Esophagus mucosa (tissue), 1 donor: ENCODE data around the gene GNL1. TPM values are rescaled to one million over a fixed set of nuclear protein-coding genes. Genes with fewer than 3 reads are reported as not detected.
"Not testable (repeated sequence)": the region's sequence is repeated elsewhere in the genome, so short reads cannot be mapped to it uniquely, and the experiment has no call there.

Source experiments
- ATAC-seq: fragments of 200-7000 bp; cut with Tn5 transposase; one replicate; pipeline ENCODE4 v1.9.1; 2020
- total RNA-seq: library from RNA; stranded (reverse); gene quantifications from one replicate; pipeline ENCODE4 v1.2.4, GENCODE V29; 2023
- donor health status: DM: yes; HTN: yes; CAD: no.

The GNL1 gene
- total RNA-seq, 1 donor from 2014 or later, result 32.5 TPM

DNA sequence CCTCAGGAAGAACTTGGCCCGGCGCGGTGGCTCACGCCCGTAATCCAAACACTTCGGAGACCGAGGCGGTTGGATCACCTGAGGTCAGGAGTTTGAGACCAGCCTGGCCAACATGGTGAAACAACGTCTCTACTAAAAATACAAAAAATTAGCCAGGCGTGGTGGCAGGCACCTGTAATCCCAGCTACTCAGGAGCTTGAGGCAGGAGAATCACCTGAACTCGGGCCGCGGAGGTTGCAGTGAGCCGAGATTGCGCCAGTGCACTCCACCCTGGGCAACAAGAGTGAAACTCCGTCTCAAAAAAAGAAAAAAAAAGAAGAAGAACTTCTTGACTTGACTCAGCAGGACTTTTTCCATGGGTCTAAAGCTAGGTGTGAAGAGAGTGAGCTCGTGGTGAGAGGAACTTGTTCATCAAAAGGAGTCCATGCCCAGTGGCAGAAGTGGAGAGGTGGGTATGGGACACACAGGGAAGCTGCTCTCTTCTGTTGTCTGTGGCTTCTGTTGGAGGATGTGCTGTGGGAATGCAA is 26.9 kb downstream of the GNL1 start:
- ATAC-seq, result not testable (repeated sequence)

GRCh38 chr6:30526444-30526843 is 29.8 kb downstream of the GNL1 start:
- not testable (repeated sequence) for ATAC-seq

GRCh38 chr6:30521952-30522351 is 34.3 kb downstream of the GNL1 start:
- ATAC-seq, result not testable (repeated sequence)

DNA sequence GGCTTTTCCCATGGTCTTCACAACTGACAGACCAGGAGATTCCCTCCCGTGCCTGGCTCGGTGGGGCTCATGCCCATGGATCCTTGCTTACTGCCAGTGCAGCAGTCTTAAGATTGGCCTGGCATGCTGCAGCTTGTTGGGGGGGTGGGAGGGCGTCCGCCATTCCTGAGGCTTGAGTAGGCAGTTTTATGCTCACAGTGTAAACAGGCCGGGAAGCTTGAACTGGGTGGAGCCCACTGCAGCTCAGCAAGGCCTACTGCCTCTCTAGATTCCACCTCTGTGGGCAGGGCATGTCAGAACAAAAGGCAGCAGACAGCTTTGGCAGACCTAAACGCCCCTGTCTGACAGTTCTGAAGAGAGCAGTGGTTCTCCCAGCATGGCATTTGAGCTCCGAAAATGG is 35.2 kb downstream of the GNL1 start:
- peak; percentile 75 for ATAC-seq

GRCh38 chr6:30520522-30520921 is 35.8 kb downstream of the GNL1 start:
- peak; percentile 49 for ATAC-seq

DNA sequence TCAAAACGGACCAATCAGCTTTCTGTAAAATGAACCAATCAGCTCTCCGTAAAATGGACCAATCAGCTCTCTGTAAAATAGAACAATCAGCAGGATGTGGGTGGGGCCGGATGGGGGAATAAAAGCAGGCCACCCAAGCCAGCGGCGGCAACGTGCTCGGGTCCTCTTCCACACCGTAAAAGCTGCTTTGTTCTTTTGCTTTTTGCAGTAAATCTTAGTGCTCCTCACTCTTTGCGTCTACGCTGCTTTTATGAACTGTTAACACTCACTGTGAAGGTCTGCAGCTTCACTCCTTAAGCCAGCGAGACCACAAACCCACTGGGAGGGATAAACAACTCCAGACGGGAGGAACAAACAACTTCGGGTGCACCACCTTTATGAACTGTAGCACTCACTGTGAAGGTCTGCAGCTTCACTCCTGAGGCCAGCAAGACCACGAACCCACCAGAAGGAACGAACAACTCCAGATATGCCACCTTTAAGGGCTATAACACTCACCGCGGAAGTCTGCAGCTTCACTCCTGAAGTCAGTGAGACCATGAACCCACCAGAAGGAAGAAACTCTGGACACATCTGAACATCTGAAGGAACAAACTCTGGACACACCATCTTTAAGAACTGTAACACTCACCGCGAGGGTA is 37.7 kb downstream of the GNL1 start:
- ATAC-seq, result not testable (repeated sequence)

DNA sequence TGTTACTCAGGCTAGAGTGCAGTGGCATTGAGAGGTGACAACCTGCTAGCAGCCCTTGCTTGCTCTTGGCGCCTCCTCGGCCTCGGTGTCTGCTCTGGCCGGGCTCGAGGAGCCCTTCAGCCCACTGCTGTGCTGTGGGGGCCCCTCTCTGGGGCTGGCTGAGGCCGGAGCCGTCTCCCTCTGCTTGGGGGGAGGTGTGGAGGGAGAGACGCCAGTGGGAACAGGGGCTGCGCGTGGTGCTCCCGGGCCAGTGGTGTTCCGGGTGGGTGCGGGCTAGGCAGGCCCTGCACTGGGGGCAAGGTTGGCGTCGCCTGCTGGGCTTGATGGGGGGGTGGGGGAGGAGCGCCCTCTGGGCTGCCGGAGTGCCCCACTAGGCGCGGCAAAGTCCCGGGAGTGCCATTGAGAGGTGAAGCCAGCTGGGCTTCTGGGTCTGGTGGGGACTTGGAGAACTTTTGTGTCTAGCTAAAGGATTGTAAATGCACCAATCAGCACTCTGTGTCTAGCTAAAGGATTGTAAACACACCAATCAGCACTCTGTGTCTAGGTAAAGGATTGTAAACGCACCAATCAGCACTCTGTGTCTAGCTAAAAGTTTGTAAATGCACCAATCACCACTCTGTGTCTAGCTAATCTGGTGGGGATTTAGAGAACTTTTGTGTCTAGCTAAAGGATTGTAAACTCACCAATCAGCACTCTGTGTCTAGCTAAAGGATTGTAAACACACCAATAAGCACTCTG is 38.4 kb downstream of the GNL1 start:
- not testable (repeated sequence) for ATAC-seq

GRCh38 chr6:30516754-30517076 is 39.6 kb downstream of the GNL1 start:
- ATAC-seq, result not testable (repeated sequence)

DNA sequence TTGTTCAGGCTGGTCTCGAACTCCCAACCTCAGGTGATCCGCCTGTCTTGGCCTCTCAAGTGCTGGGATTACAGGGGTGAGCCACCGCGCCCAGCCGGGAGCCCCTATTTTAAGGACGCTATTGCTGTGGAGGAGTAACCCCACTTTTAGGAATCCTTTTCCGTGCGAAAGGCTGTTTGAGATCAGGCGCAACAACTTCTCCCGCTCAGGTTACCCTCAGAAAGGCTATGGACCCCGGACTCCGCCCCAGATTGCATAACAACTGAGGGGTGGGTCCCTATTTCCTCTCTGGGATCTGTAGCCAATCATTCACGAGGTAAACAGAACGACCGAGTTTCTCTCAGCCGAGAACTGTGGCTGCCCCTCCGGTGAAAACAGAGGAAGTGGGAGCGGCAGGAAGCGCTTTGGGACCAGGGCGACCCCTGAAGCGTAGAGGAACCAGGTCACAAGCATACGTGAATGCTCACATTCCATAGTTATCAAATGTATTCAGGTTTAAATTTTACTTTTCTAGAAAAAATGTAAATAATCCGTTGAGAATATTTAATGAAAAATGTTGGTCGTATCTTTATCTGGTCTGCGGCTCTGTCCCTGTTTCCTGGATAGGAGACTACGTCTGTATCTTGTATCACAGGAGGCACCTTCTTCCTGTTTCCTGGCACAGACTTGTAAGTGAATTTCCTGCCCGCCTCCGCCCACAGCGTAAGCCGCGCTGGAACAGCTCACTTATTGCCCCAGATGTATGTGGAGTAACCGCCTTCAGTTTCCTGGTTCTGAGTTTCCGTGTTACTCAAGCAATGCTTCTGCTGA is 40.1 kb downstream of the GNL1 start:
- ATAC-seq, result peak; percentile 89

DNA sequence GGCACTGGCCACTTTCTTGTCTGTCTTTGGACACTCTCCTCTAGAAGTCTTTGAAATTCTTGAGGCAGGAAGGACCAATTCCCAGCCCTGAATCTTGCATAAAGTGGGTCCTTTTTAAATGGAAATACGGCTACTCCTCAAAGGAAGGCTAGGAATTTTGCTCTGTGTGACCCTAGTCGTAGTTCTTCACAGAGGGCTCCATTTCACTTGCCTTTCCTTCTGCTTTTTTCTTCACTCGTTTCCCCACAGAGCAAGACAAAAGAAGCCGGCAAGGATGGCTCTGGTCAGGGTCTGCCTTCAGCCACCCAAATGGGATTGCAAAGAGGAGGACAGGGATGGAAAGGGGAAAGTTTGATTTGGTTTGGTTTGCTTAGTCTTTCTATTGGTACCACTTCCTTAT is 41.2 kb downstream of the GNL1 start:
- ATAC-seq, result no peak

DNA sequence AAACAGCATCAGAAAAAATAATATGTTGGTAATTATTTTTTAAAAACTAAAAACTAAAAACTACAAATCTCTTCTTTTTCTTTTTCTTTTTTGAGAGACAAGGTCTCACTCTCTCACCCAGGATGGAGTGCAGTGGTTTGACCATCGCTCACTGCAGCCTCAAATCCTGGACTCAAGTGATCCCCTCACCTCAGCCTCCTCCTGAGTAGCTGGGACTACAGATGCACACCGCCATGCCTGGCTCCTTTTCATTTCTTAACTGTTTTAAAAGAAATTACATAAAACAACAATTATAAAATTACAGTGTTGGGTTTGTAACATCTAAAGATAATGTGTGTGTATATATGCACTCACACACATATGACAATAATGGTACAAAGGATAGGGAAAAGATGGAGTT is 42.8 kb downstream of the GNL1 start:
- no peak for ATAC-seq

- ATAC-seq, result no peak
Measured at GRCh38 chr6:30511169-30511546, 45.1 kb downstream of the GNL1 start.

DNA sequence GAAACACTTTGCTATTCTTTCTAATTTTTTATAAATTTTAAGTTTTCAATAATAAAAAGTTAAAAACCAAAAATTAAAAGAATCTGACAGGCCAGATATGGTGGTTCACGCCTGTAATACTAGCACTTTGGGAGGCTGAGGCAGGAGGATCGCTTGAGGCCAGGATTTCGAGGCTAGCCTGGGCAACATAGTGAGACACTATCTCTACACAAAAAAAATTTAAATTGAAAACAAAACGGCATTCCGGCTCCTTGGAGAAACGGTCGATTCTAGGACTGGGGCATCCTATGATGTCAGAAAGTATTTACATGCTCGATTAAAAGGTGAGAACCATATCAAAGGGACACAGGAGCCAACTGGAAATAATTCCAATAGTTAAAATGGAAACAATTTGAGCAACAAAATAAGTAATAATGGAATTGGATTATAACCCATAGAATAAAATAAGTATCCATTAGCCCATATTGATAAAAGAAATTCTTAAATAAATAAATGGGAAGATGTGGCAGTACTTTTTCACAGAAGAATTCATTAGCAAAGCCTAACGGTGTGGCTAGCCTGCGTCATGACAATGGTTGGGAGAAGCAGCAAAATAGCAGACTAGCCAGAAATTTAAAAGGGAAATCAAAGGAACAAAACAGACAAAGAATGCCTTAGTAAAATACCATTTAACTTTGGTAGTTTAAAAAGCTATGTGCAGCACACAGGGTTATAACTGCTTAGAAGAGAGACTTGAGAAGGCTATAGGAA is 45.7 kb downstream of the GNL1 start:
- ATAC-seq, result no peak

DNA sequence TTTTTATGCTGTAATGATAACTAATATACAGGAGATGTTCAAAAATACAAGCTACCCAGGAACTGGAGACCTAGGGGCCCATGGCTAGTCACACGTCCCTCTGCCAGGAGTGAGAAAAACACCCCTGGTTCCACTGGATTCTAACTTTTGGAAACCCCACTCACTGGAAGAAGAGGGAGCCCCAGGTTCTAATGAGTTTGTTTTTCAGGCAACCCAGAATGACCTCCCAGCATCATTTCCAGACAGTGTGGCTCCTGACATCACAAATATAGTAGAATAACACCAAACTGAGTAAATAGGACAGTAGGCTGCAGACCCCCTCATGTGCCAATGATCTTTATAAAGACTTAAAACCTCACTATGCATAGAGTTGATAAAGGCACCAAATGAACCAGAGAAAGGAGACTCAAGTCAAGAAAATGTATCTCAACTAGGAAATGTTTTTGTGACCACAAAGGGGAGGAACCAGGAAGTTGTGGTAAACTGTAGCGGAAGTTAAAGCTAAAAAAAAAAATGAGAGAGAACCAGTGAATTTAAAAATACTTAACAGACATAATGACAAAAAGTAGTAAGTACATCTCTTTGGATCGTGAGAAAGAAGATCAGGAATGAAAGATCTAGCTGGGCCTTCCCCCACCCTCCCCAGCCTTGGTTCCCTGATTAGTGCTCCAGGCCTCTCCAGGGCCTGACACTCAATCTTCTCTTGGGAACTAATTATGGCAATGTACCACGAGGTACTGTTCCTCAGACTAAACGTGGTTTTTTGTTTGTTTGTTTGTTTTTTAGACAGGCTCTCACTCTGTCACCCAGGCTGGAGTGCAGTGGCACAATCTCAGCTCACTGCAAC is 47.2 kb downstream of the GNL1 start:
- peak; percentile 16 for ATAC-seq

DNA sequence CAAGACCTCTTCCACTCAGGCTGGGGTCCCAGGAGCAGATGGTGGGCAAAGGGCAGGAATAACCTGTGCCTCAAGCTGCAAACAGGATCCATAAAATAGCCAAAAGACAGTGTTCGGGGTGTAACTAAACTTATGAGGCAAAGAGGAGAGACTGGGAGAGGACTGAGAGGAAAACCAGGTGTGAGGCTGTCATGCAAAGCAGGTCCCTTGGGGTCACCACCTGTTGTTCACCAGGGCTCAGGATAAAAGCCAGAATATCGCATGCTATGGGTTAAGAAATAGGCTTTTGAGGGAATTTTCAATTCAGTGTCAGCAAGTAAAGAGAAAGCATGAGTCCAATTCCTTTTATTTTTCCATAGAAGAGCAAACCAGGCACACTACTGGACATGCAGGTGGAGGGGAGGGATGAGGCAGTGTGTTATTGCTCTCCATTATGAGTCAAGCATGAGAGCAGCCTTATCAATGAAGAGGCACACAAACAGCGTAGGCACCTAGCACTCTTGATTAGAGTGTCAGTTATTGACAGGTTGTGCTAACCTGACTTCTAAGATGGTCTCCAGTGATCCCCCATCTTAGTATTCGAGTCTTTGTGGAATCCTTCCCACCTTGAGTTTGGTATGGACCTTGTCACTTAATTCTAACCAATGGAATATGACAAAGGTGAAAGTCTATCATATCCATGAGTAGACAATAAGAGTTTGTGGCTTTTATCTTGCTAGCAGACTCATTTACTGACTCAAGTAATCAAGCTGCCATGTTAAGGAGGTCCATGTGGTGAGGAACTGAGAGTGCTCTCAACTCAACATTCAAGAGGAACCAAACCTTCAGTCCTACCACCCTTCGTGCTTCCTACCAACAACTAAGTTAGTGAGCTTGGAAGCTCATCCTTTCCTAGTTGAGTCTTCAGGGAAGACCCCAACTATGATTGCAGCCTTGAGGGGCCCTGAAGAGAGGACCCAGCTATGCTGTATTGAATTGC is 48.2 kb downstream of the GNL1 start:
- ATAC-seq, result peak; percentile 8

DNA sequence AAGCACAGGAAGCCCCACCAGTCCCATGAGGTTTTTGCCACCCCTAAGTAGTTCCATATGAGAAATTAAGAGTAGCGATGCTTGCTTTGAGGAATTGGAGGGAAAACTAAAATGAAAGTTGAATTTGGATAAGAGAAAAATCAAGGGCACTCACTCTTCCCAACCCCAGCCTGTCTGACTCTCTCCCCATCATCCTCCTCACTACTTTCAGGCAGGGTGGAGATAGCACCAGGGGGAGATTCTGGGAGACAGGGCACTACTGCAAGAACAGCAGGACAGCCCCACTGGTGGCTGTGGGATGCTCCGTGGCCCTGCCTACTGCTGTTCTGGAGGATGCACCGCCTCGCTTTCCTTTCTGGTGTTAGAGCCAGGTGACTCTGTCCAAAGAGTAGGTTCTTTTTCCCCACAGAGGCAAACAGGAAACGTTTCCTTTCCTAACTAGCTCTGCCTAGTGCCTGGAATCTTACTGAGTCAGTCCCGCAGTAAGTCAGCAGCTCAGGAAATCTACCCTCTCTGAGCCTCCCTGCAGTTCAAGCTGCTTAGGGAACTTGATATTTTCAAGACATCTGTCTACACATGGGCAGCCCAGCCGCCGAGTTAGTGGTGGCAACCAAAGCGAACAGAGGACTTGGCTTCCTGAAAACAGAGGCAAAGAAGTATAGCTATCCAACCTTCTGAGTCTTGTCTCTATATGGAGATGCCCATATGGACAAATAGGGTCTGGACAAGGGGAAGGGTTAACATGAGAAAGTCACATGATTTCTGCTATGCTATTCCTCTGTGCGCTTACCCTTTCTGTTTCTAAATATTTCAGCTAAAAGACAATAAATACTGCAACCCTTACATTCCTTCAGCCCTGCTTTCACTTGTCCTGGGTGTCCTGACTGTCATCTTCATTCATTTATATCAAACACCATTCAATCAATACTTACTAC is 55.6 kb downstream of the GNL1 start:
- no peak for ATAC-seq

DNA sequence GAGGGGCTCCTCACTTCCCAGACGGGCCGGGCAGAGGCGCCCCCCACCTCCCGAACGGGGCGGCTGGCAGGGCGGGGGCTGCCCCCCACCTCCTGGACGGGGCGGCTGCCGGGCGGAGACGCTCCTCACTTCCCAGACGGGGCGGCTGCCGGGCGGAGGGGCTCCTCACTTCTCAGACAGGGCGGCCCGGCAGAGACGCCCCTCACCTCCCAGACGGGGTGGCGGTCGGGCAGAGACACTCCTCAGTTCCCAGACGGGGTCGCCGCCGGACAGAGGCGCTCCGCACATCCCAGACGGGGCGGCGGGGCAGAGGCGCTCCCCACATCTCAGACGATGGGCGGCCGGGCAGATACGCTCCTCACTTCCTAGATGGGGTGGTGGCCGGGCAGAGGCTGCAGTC is 57.6 kb downstream of the GNL1 start:
- not testable (repeated sequence) for ATAC-seq

DNA sequence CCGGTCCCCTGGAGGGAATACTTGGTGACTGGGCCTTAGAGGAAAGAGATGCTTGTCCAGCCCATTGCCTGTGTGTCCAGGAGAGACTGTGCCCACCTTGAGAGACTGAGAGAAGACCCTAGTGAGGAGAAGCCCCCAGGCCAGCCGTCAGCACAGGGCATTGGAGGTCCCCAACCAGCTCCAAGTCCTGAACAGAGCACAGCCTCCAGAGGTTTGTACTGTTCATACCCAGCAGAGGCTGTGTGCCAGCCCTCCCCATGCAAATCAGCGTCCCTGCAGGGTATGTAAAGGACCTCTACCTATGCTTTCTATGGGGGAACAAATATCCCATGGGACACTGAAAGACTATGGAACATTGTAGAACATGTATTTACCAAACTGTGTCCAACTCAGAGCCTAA is 58.6 kb downstream of the GNL1 start:
- ATAC-seq, result no peak

GRCh38 chr6:30497261-30497599 is 59.1 kb downstream of the GNL1 start:
- not testable (repeated sequence) for ATAC-seq
